ENCODE data around the gene CCDC13. TPM values are rescaled to one million over a fixed set of nuclear protein-coding genes. Genes with fewer than 3 reads are reported as not detected.

Gene CCDC13
- polyA plus RNA-seq, 3 donors, result 0.44 to 0.85 (median 0.56) TPM

DNA sequence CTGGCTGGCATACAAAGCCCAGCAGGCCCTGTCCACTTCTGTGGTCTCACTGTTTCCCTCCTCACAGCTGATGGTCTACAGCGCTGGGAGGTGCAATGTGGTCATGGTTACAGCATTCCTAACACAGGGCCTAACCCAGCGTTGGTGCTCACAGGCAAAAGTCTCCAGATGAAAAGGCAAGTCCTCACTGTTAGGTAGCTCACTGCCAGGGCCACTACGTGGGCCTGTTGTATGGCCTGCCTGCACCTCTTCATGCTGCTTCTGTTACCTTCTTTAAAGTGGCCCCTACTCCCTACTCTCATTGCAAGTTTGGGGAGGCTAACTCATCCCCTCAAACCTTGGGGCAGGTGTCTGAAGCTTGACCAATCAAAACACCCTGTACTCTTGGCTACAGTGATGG, 31.3 kb downstream of the CCDC13 start:
- H3K27ac ChIP-seq (ENCODE audit: low read depth, low read length), result no peak overlapping the region
- WGBS, 3 donors, result 83 to 96% (median 91%) methylated on average over 3 of the region's 3 CpGs

GRCh38 chr3:42739401-42740158, 33.5 kb downstream of the CCDC13 start:
- WGBS, 3 donors, result 87 to 88% (median 87%) methylated on average over 12 of the region's 12 CpGs
- H3K27ac ChIP-seq (ENCODE audit: low read depth, low read length), result no peak overlapping the region

- WGBS, 3 donors, result 87 to 91% (median 90%) methylated on average over 6 of the region's 6 CpGs
- H3K27ac ChIP-seq (ENCODE audit: low read depth, low read length), result no peak overlapping the region
These were observed 36.5 kb downstream of the CCDC13 start for GRCh38 chr3:42736531-42736930.

- H3K27ac ChIP-seq (ENCODE audit: low read depth, low read length), result no peak overlapping the region
- WGBS, 3 donors, result 36 to 50% (median 48%) methylated on average over 1 of the region's 1 CpG
These were observed 37.0 kb downstream of the CCDC13 start for GRCh38 chr3:42736081-42736480.

DNA sequence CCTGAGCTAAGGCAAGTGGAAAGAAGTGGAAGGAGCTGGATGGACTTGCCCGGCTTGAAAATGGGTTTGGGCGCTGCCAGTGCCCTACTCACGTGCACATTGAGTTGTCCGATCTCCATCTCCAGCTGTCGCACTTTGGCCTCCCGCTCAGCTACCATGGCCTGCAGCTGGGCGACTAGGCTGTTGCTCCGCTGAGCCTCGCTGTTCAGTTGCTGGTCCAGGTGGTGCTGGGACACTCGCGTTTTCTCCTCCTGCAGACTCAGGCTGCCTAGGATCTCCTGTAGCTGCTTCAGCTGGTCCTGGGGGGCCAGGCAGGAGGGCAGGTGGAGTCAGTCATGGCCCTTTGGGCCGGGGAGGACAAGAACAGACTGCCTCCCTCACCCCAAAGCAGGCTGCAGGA, 37.4 kb downstream of the CCDC13 start:
- H3K27ac ChIP-seq (ENCODE audit: low read depth, low read length), result no peak overlapping the region
- 93 to 96% (median 94%) methylated on average over 12 of the region's 12 CpGs for WGBS, 3 donors

DNA sequence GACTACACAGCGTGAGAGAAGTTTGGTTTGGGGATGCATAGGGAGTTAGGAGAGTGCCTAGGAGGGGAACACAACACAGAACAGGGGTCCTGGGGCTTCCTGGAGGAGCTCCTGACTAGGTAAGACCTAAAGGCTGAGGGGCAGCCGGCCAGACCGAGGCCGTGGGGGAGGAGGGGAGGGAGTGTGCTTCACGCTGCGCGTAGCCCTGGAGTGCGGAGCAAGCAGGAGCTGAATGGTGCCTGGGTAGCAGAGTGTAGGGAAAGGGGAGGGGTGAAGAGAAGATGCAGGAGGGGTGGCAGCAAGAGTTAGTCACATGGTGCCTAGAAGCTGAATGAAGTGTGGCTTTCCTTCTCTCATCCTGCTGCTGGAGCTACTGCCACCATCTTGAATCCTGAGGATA, 38.0 kb downstream of the CCDC13 start:
- 74 to 81% (median 77%) methylated on average over 8 of the region's 8 CpGs for WGBS, 3 donors
- H3K27ac ChIP-seq (ENCODE audit: low read depth, low read length), result no peak overlapping the region

DNA sequence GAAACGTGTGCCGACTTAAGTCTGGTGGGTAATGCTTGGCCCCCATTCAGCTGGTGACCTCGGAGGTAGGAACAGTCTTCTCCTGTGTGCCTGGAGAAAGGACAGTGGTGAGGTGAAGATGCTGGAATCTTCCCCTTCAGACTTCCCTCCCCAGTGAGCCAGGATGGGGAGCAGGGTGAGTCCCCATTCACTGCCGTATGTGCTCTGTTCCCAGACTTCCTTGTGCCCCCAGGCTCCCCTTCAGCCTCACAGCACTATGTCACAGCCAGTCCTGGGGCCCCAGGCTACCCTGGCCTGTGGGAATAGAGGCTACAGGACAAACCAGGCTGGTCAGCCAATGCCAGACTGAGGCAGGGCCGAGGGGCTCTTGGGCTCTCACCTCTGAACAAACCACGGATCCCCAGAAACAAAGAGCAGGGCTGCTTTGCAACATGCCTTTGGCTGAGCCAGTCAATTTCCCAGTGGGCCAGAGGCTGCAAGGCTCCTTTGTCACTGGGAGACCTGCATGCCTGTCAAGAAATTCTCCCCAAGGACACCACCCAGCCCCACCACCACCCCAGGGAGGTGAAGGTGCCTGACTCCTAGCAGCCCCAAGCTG, 38.7 kb downstream of the CCDC13 start:
- WGBS, 3 donors, result 79 to 85% (median 83%) methylated on average over 6 of the region's 6 CpGs
- no peak overlapping the region for H3K27ac ChIP-seq (ENCODE audit: low read depth, low read length)

DNA sequence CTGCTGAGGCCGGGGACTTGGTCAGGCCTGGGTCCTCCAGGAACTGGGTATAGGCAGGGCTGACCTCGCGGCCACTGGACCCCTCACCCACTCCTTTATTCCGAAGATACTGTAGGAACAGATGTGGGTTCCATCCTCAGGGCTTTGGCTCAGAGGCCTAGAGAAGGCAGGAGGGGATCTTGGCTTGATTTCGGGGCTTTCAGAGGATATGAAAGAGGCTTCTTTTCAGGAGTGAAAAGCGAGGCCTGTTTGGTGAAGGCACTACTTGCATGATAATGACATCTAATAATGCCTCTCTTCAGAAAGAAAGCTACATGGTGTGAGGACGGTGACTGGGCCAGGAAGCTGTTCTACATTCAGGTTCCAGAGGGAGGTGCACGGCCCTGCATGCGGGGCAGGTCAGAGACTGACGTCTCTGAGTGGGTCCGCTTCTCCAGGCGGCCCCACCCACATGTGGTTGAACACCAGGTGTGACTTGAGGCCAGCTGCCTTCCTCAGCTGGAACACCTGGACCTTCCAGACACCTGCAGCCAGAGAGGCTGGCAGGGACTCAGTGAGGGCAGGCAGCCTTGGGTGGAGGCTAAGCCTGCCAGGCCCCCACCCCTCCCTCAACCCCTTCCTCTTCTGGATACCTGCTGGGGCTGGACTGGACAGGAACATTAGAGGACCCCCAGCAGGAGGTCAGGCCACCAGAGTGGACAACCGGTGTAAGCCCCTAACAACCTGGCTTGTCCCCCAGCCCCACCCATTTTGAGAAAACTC, 39.4 kb downstream of the CCDC13 start:
- H3K27ac ChIP-seq (ENCODE audit: low read depth, low read length), result no peak overlapping the region
- WGBS, 3 donors, result 81 to 89% (median 88%) methylated on average over 13 of the region's 13 CpGs

DNA sequence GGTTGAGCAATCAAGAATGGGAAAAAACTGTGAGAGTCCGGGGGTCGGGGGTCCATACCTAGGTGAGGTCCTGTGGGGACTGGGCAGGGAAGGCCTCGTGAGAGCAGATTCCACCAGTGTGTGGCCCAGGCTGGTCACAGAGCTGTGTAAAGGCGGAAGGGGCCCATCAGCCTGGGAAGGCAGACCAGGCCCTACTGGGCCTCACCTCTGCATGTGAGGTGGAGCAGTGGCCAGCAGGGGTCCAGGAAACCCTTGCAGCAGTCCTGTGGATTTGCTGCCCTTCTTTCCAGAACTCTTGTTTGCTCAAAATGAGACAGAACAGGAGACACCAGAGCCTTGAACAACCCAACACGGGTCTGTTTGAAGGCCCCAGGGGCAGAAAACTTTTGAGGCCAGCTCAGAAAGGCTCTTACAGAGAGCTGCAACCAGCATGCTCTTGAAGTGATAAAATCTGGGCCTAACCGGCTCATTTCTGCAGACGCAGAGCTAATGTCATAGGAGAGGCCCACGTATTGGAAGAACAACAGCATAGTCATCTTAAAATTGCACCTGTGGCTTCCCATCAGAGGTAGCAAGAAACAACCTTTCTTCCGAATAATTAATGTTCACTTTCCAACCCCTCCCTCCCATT, 40.1 kb downstream of the CCDC13 start:
- H3K27ac ChIP-seq (ENCODE audit: low read depth, low read length), result no peak overlapping the region
- WGBS, 3 donors, result 81 to 86% (median 84%) methylated on average over 9 of the region's 9 CpGs

- 68 to 86% (median 69%) methylated on average over 4 of the region's 4 CpGs for WGBS, 3 donors
- H3K27ac ChIP-seq (ENCODE audit: low read depth, low read length), result no peak overlapping the region
These were observed 40.7 kb downstream of the CCDC13 start for GRCh38 chr3:42732196-42732828.

GRCh38 chr3:42731476-42732195, 41.4 kb downstream of the CCDC13 start:
- 87 to 89% (median 87%) methylated on average over 6 of the region's 6 CpGs for WGBS, 3 donors
- no peak overlapping the region for H3K27ac ChIP-seq (ENCODE audit: low read depth, low read length)

- no peak overlapping the region for H3K27ac ChIP-seq (ENCODE audit: low read depth, low read length)
- WGBS, 3 donors, result 78 to 90% (median 79%) methylated on average over 3 of the region's 3 CpGs
These were observed 42.2 kb downstream of the CCDC13 start for GRCh38 chr3:42730706-42731420.

DNA sequence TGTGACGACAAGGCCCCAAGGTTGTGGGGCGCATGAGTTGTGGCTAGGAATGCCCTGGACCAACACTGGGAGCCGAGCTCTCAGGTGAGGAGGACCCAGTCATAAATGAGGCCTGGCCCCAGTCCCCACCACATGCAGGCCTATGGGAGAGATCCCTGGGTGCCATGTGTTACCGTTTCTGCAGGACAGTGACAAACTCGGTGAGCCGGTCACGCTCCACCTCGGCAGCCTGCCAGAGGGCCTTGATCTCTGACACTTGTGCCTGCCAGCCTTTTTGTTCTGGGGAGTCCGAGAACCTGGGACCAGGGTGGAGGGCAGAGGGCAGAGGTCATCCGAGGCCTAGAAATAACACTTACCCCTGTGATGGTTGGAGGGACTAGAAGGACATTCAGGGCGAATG, 42.8 kb downstream of the CCDC13 start:
- 85 to 93% (median 90%) methylated on average over 11 of the region's 11 CpGs for WGBS, 3 donors
- no peak overlapping the region for H3K27ac ChIP-seq (ENCODE audit: low read depth, low read length)

- H3K27ac ChIP-seq (ENCODE audit: low read depth, low read length), result no peak overlapping the region
- 68 to 74% (median 73%) methylated on average over 6 of the region's 6 CpGs for WGBS, 3 donors
These were observed 43.5 kb downstream of the CCDC13 start for GRCh38 chr3:42729404-42730145.

GRCh38 chr3:42728668-42729364, 44.2 kb downstream of the CCDC13 start:
- no peak overlapping the region for H3K27ac ChIP-seq (ENCODE audit: low read depth, low read length)

GRCh38 chr3:42728056-42728455, 45.0 kb downstream of the CCDC13 start:
- H3K27ac ChIP-seq (ENCODE audit: low read depth, low read length), result no peak overlapping the region
- 34 to 49% (median 40%) methylated on average over 3 of the region's 3 CpGs for WGBS, 3 donors

More at GRCh38 chr3:42728668-42729364, 44.2 kb downstream of the CCDC13 start:
- WGBS, 3 donors, result 78 to 92% (median 88%) methylated on average over 3 of the region's 3 CpGs
